HG03439 (cell line): ENCODE data around the gene GAS2L1.
"Not testable (repeated sequence)": the region's sequence is repeated elsewhere in the genome, so short reads cannot be mapped to it uniquely, and the experiment has no call there.

Source experiments
- ATAC-seq: cut with Tn5 transposase; IDR thresholded peaks from one replicate; pipeline ENCODE4 v1.9.1; 2021; ENCODE audit warnings: mild to moderate bottlenecking, moderate library complexity; ENCODE audit not compliant: unreplicated experiment

Gene GAS2L1

GRCh38 chr22:29340566-29340965, 34.1 kb downstream of the GAS2L1 start:
- ATAC-seq: no peak

GRCh38 chr22:29341056-29341848, 34.8 kb downstream of the GAS2L1 start:
- no peak for ATAC-seq

DNA sequence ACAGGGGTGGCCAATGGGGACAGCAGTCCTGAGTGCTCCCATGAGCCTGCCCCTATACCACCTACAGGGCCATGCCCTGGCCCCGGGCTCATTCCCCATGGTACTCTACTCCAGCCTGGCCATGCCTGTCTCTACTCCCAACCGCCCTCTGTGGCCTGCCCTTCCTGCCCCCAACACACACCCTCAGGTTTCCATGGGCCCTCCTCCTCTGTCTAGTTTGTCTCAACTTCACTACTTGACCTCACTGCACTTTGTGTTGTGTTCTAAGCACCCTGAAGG, 35.3 kb downstream of the GAS2L1 start:
- ATAC-seq: no peak

DNA sequence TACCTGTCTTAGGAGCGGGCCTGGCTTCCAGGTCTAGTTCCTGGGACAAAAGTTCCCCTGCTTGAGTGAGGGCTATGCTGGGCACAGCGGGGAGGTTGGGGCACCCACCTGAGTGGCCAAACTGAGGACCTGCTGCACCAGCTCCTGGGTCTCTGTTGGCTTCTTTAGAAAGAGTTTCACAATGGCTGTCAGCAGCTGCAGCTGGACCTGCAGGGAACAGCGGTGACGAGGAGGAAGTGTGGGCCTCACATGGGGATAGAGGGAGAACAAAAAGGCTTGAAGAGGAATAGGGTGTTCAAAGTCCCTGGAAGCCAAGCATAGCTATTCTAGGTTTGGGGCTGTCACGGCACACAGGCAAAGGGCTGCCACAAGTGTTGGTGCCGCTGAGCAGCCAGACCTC, 35.7 kb downstream of the GAS2L1 start:
- no peak for ATAC-seq

DNA sequence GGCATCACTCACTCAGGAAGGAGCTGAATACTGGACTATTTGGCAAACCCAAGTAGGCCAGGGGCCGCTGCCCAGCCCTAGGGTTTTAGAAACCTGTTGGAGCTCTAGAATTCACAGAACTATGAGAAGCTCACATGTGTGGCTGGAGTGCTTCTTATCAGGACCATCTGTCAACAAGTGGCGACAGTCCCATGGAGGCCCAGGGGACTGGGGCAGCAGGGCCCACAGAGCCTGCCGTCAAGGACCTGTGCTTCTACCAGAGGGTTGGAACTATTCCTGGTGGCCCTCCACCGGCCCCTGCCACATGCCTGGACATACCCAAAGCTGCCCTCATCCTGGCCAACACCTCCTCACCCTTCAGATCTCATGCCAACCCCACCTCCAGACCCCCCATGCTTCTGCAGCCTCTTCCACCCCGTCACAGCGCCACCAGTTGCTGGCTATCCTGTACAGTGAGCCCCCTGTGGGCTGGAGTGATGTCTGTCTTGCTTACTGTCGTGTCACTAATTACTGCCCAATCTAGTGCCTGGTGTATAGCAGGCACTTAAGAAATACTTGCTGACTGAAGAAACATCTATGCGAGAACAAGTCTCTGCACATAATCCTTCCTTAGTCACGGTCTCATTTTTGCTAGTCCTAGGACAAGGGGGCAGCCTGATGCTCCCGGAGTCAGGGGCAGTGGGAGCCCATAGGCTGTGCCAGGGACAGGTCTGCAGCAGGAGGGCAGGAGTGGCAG, 36.3 kb downstream of the GAS2L1 start:
- ATAC-seq: no peak

GRCh38 chr22:29343313-29343805, 36.9 kb downstream of the GAS2L1 start:
- no peak for ATAC-seq

DNA sequence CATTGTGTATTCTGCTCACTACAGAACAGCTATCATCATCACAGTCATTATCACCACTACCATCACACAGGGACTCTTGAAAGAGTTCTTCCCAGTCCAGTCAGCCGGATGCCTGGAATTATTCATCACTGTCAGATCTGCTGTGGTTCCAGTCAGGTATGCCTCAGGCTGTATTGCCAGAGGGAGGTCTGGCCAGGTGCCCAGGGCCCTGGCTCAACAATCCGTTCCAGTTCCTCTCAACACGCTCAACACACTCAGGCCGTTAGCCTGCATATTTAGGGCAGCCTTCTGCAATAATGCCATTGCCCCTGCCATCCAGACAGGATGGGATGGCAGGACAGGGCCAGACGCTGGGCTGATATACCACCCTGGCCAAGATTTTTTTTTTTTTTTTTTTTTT, 37.7 kb downstream of the GAS2L1 start:
- no peak for ATAC-seq

GRCh38 chr22:29344889-29345288, 38.4 kb downstream of the GAS2L1 start:
- not testable (repeated sequence) for ATAC-seq

GRCh38 chr22:29345932-29346331, 39.5 kb downstream of the GAS2L1 start:
- no peak for ATAC-seq

DNA sequence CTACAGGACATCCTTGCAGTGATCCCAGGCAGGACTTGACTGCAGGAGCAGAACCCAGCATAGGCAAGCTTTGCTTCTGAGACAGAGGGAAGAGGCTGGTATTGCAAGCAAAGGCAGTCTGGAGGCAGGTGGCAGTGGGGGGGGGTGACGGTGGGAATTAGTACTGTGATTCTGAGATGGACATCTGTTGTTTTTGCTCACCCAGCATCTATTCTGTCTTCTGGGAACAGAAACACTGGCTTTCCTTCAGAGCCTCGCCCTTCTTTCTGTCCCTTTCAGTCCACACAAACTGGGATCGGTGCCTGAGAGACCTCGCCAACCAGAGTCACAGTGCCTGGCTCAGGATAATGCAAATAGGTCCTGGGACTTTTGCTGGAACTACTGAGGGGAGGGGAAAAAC, 40.2 kb downstream of the GAS2L1 start:
- ATAC-seq: no peak

DNA sequence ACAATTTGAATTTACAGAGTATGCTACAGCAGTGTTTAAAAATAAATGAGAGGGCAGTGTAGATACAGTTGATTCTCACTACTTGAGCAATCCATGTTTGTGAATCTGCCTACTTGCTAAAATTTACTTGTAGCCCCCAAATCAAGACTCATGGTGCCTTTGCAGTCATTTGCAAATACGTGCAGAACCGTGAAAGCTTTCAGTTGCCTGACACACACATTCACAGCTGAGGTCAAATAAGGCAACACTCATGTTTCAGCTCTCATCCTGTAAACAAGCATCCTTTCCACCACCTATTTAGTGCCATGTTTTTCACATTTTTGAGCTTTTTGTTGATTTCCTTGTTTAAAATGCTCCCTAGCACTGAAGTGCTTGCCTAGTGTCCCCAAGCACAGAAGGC, 41.6 kb downstream of the GAS2L1 start:
- no peak for ATAC-seq

DNA sequence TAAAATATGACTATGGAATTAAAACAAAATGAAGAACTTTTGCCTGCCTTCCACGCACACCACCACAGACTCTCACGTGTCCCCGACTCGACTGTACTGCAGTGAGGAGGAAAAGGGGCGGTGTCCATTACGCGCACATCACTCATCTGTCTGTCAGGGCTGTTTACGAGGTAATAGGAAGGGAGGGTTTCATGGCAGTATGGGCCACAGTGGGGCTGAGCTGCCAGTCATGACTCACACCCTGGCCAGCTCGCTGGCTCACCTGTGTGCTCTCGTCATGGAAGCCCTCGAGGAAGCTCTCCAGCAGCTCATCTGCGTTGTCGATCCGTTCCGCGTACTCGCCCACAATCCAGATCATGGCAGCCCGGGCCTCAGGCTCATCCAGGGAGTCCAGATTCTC, 42.5 kb downstream of the GAS2L1 start:
- ATAC-seq: no peak

DNA sequence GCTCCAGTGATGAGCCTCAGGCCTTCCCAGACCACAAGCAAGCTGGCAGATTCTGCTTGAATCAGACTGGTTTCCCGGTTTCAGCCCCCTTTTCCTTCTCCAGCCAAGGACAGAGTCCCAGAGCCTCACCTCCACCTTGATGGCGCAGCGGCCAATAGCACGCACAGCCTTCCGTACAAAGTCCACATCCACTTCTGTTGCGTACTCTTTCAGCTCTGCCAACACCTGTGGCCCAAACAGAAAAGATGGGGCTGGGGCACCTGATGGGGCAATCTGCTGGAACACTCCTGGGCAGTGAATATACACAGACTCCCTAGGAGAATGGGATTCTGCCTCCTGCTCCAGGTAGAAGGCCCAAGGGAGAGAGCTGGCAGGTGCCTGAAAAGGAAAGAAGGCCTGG, 44.6 kb downstream of the GAS2L1 start:
- ATAC-seq: no peak

DNA sequence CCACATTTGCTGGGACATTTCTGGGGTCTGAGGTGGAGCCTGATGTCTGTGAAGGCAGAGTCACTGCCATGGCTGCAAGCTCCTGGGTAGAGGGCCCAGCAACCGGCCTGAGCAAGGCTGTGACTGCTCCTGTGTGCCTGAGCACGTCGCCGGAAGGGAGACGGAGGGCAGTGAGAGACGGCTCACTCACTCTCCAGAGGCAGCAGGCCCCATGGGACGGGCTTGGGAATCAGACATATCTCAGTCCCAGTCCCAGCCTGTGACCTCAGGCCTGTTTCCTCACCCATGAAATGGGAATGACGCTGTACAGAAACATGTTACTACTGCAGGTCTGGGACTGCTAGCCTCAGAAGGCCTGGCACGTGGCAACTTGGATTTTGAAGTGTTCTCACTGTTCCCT, 45.4 kb downstream of the GAS2L1 start:
- ATAC-seq: no peak

DNA sequence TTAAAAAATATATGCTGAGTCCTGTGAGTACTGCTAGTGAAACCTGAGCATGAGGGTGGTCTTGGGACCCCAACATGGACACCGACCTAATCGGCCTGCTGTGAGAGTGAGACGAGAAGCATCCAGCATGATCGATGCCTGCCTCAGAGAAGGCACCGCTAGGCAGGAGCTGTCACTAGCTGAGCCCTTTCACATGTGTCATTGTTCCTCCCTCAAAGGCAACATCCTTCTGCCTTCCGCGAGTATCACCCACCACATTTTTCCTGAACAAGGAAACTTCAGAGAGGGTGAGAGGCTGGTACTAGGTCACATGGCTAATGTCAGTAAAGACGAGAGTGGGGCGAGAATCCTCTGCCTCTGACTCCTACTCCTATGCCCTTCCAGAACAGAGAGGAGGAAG, 46.3 kb downstream of the GAS2L1 start:
- ATAC-seq: no peak

GRCh38 chr22:29353286-29353685, 46.8 kb downstream of the GAS2L1 start:
- no peak for ATAC-seq

GRCh38 chr22:29353860-29354259, 47.4 kb downstream of the GAS2L1 start:
- ATAC-seq: no peak

GRCh38 chr22:29357193-29357890, 50.9 kb downstream of the GAS2L1 start:
- ATAC-seq: not testable (repeated sequence)

- no peak for ATAC-seq
Observed at GRCh38 chr22:29359469-29359868, 53.0 kb downstream of the GAS2L1 start.
